Neural cell (in vitro differentiated cells): Measurements from ENCODE around the gene SLC25A17. TPM values are rescaled to one million over a fixed set of nuclear protein-coding genes. Genes with fewer than 3 reads are reported as not detected.

ENCODE experiments used
- H2AFZ ChIP-seq: fragments of 200-600, 300-800 bp; sonication (generic), shearing (Covaris generic); 2 replicates; pipeline ENCODE4 v1.6.0; 2014; ENCODE audit warnings: low read depth, mild to moderate bottlenecking, antibody characterized with exemption, low read length, moderate library complexity
- H3F3A ChIP-seq: fragments of 200-600 bp; shearing (Covaris generic); 2 replicates; pipeline ENCODE4 v1.6.1; 2016; ENCODE audit warnings: mild to moderate bottlenecking, moderate library complexity, mixed read lengths, antibody characterized with exemption, low read length; ENCODE audit not compliant: insufficient read depth, poor library complexity, severe bottlenecking
- H3K27ac ChIP-seq: fragments of 200-600, 300-800 bp; sonication (generic), shearing (Covaris generic); 2 replicates; pipeline ENCODE4 v1.5.1; 2014; ENCODE audit warnings: mild to moderate bottlenecking, low read length, moderate library complexity
- H3K27me3 ChIP-seq: fragments of 300-800, 200-600 bp; sonication (generic), shearing (Covaris generic); 2 replicates; pipeline ENCODE4 v1.6.0; 2014; ENCODE audit warnings: mild to moderate bottlenecking, low read depth, low read length, moderate library complexity; ENCODE audit not compliant: insufficient read depth
- H3K36me3 ChIP-seq: fragments of 300-800, 200-600 bp; sonication (generic), shearing (Covaris generic); 2 replicates; pipeline ENCODE4 v1.5.1; 2014; ENCODE audit warnings: mild to moderate bottlenecking, antibody characterized with exemption, low read length, moderate library complexity; ENCODE audit not compliant: insufficient read depth
- H3K4me2 ChIP-seq: fragments of 300-800, 200-600 bp; sonication (generic), shearing (Covaris generic); 2 replicates; pipeline ENCODE4 v1.6.0; 2014; ENCODE audit warnings: mild to moderate bottlenecking, low read length
- H3K4me3 ChIP-seq: fragments of 300-800, 200-600 bp; sonication (generic), shearing (Covaris generic); 2 replicates; pipeline ENCODE4 v1.5.1; 2014; ENCODE audit warnings: mild to moderate bottlenecking, low read length, moderate library complexity
- H3K79me2 ChIP-seq: fragments of 200-600 bp; shearing (Covaris generic); replicated peaks from 2 replicates; pipeline ENCODE4 v1.6.0; 2014; ENCODE audit warnings: mild to moderate bottlenecking, low read length, moderate library complexity; ENCODE audit not compliant: insufficient read depth
- H3K9ac ChIP-seq: fragments of 300-800, 200-600 bp; sonication (generic), shearing (Covaris generic); 2 replicates; pipeline ENCODE4 v1.6.1; 2016; ENCODE audit warnings: mild to moderate bottlenecking, low read length, mixed read lengths
- H3K9me2 ChIP-seq: fragments of 200-600 bp; shearing (Covaris generic); 2 replicates; pipeline ENCODE4 v1.6.1; 2016; ENCODE audit warnings: mild to moderate bottlenecking, low read length, mixed read lengths; ENCODE audit not compliant: insufficient read depth
- H3K9me3 ChIP-seq: fragments of 200-600, 300-800 bp; sonication (generic), shearing (Covaris generic); 2 replicates; pipeline ENCODE4 v1.6.1; 2016; ENCODE audit warnings: mild to moderate bottlenecking, mixed run types, low read length, moderate library complexity, mixed read lengths
- H4K20me1 ChIP-seq: fragments of 200-600 bp; shearing (Covaris generic); 2 replicates; pipeline ENCODE4 v1.6.1; 2016; ENCODE audit warnings: mild to moderate bottlenecking, mixed run types; ENCODE audit not compliant: insufficient read depth
- CTCF ChIP-seq: fragments of 450-650 bp; IDR thresholded peaks from 2 replicates; pipeline ENCODE4 v1.5.1; 2014; ENCODE audit warnings: antibody characterized with exemption, mild to moderate bottlenecking, moderate library complexity; ENCODE audit not compliant: poor library complexity, severe bottlenecking
- EP300 ChIP-seq: fragments of 450-650 bp; conservative IDR thresholded peaks from 2 replicates; pipeline ENCODE4 v1.6.1; 2014; ENCODE audit warnings: antibody characterized with exemption, mild to moderate bottlenecking, moderate library complexity; ENCODE audit not compliant: poor library complexity, severe bottlenecking
- EZH2 ChIP-seq: fragments of 200-600, 300-800 bp; shearing (Covaris generic), sonication (generic); IDR thresholded peaks from 2 replicates; pipeline ENCODE4 v1.6.1; 2014; ENCODE audit warnings: antibody characterized with exemption, low read length, borderline replicate concordance, mild to moderate bottlenecking; ENCODE audit not compliant: insufficient read depth, poor library complexity, severe bottlenecking
- MXI1 ChIP-seq: fragments of 450-650 bp; conservative IDR thresholded peaks from 2 replicates; pipeline ENCODE4 v1.6.1; 2014; ENCODE audit warnings: antibody characterized with exemption, mild to moderate bottlenecking; ENCODE audit not compliant: poor library complexity, severe bottlenecking
- POLR2AphosphoS5 ChIP-seq: IDR thresholded peaks from 2 replicates; pipeline ENCODE4 v1.6.1; 2012
- RAD21 ChIP-seq: fragments of 450-650 bp; conservative IDR thresholded peaks from 2 replicates; pipeline ENCODE4 v1.6.1; 2014; ENCODE audit warnings: antibody characterized with exemption, mild to moderate bottlenecking, moderate library complexity
- SMC3 ChIP-seq: fragments of 450-650 bp; conservative IDR thresholded peaks from 2 replicates; pipeline ENCODE4 v1.6.1; 2014; ENCODE audit warnings: antibody characterized with exemption, mild to moderate bottlenecking, moderate library complexity; ENCODE audit not compliant: poor library complexity
- TAF1 ChIP-seq: IDR thresholded peaks from 2 replicates; pipeline ENCODE4 v1.6.1; 2012; ENCODE audit warnings: low read depth
- polyA plus RNA-seq: library from polyadenylated mRNA; depleted of rRNA; stranded (reverse); fragments of >200 nt; gene quantifications from 2 replicates; pipeline ENCODE4 v1.2.3, GENCODE V29; 2014
- TF ChIP-seq, protein P1 (sequence below): IDR thresholded peaks from 2 replicates; pipeline ENCODE4 v1.6.1; 2012; ENCODE audit warnings: borderline replicate concordance

SLC25A17 gene
- polyA plus RNA-seq, 1 donor from 2014 or later: 49.3 TPM

GRCh38 chr22:40857309-40857855 lies 38.2 kb upstream of the SLC25A17 start:
- Histone ChIP-seq H3F3A (peaks cover 4% of the 10 kb centered on the region), H3K79me2 (peaks cover 75% of the 10 kb centered on the region), H3K4me2 (peak overlapping the region; percentile 71), H2AFZ (peak overlapping the region; percentile 95), H3K36me3 (no peaks in the 10 kb centered on the region), H3K9me2 (no peaks in the 10 kb centered on the region), H3K9me3 (no peaks in the 10 kb centered on the region), H3K4me3 (peak overlapping the region; percentile 85), H3K9ac (peak overlapping the region; percentile 92), H3K27me3 (no peaks in the 10 kb centered on the region), H4K20me1 (peaks cover 3% of the 10 kb centered on the region), H3K27ac (peak overlapping the region; percentile 97)
- TF ChIP-seq RAD21: no peak
- no peak for TF ChIP-seq POLR2AphosphoS5
- no peak for TF ChIP-seq SMC3
- TF ChIP-seq MXI1: peak; percentile 2

GRCh38 chr22:40856513-40857308 lies 37.6 kb upstream of the SLC25A17 start, which contains the start of the genes ST13 and XPNPEP3:
ST13 (minus strand) TSS chr22:40856639; CDS start chr22:40856540, 99 bp downstream.
XPNPEP3 (plus strand) TSS chr22:40857148; CDS start chr22:40857182, 34 bp downstream.
- peak within 1 kb of the TSS; percentile 97 for H3K27ac ChIP-seq
- peak within 1 kb of the TSS; percentile 95 for H2AFZ ChIP-seq
- peaks cover 3% of the 10 kb centered on the region for H4K20me1 ChIP-seq
- H3K9me3 ChIP-seq: no peaks in the 10 kb centered on the region
- TF ChIP-seq, protein P1, sequence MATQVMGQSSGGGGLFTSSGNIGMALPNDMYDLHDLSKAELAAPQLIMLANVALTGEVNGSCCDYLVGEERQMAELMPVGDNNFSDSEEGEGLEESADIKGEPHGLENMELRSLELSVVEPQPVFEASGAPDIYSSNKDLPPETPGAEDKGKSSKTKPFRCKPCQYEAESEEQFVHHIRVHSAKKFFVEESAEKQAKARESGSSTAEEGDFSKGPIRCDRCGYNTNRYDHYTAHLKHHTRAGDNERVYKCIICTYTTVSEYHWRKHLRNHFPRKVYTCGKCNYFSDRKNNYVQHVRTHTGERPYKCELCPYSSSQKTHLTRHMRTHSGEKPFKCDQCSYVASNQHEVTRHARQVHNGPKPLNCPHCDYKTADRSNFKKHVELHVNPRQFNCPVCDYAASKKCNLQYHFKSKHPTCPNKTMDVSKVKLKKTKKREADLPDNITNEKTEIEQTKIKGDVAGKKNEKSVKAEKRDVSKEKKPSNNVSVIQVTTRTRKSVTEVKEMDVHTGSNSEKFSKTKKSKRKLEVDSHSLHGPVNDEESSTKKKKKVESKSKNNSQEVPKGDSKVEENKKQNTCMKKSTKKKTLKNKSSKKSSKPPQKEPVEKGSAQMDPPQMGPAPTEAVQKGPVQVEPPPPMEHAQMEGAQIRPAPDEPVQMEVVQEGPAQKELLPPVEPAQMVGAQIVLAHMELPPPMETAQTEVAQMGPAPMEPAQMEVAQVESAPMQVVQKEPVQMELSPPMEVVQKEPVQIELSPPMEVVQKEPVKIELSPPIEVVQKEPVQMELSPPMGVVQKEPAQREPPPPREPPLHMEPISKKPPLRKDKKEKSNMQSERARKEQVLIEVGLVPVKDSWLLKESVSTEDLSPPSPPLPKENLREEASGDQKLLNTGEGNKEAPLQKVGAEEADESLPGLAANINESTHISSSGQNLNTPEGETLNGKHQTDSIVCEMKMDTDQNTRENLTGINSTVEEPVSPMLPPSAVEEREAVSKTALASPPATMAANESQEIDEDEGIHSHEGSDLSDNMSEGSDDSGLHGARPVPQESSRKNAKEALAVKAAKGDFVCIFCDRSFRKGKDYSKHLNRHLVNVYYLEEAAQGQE: peak; percentile 71
- TF ChIP-seq EP300 (peak; percentile 93), MXI1 (peak; percentile 86), POLR2AphosphoS5 (peak; percentile 97), SMC3 (peak; percentile 14), CTCF (peak; percentile 61), TAF1 (peak; percentile 23), RAD21 (no peak), EZH2 (no peak)
- peak within 1 kb of the TSS; percentile 71 for H3K4me2 ChIP-seq
- no peaks in the 10 kb centered on the region for H3K36me3 ChIP-seq
- peaks cover 81% of the 10 kb centered on the region for H3K79me2 ChIP-seq
- H3F3A ChIP-seq: peaks cover 4% of the 10 kb centered on the region
- H3K9ac ChIP-seq: peak within 1 kb of the TSS; percentile 92
- H3K9me2 ChIP-seq: no peaks in the 10 kb centered on the region
- H3K27me3 ChIP-seq: no peaks in the 10 kb centered on the region
- H3K4me3 ChIP-seq: peak within 1 kb of the TSS; percentile 85
